Spleen (tissue), 11 donors: Measurements from ENCODE around the gene KANSL1. TPM values are rescaled to one million over a fixed set of nuclear protein-coding genes. Genes with fewer than 3 reads are reported as not detected.

Experiments
- DNase-seq: peaks from one replicate; pipeline ENCODE4 v3.0.0-alpha.2; 2020
- H3K27ac ChIP-seq, 8 donors: fragments of 200-600 bp; sonication (generic) in 7 of 8; 1 replicate in 4 of 8; 2 replicates in 4 of 8; pipeline versions ENCODE4 v1.5.0 to v1.8.0; 2016 to 2021; ENCODE audit warnings: inconsistent platforms in 4 of 8, mild to moderate bottlenecking in 4 of 8, moderate library complexity in 1 of 8
- H3K27me3 ChIP-seq, 7 donors: fragments of 200-600 bp; sonication (generic) in 6 of 7; replicated peaks in 1 of 7; 1 replicate in 4 of 7; 2 replicates in 3 of 7; pipeline versions ENCODE4 v1.5.0 to v1.8.0; 2016 to 2021; ENCODE audit warnings: inconsistent platforms in 3 of 7, mild to moderate bottlenecking in 1 of 7
- H3K36me3 ChIP-seq, 6 donors: fragments of 200-600 bp; sonication (generic) in 5 of 6; 1 replicate in 4 of 6; 2 replicates in 2 of 6; pipeline versions ENCODE4 v1.5.0 to v1.8.0; 2016 to 2021; ENCODE audit warnings: inconsistent platforms in 2 of 6
- H3K4me1 ChIP-seq, 6 donors: fragments of 200-600 bp; sonication (generic) in 5 of 6; 1 replicate in 3 of 6; 2 replicates in 3 of 6; pipeline versions ENCODE4 v1.5.0 to v1.8.0; 2016 to 2021; ENCODE audit warnings: inconsistent platforms in 3 of 6
- H3K4me3 ChIP-seq, 8 donors: fragments of 200-600 bp; sonication (generic) in 7 of 8; 1 replicate in 4 of 8; 2 replicates in 4 of 8; pipeline versions ENCODE4 v1.5.0 to v1.8.0; 2016 to 2021; ENCODE audit warnings: inconsistent platforms in 4 of 8, mild to moderate bottlenecking in 4 of 8, moderate library complexity in 2 of 8
- H3K9me3 ChIP-seq, 8 donors: fragments of 200-600 bp; sonication (generic) in 7 of 8; 1 replicate in 4 of 8; 2 replicates in 4 of 8; pipeline versions ENCODE4 v1.5.0 to v1.8.0; 2016 to 2021; ENCODE audit warnings: inconsistent platforms in 4 of 8
- CTCF ChIP-seq, 11 experiments: fragments of 200-600 bp in 7 of 11; fragments of 450-650 bp in 4 of 11; sonication (generic) in 4 of 11; IDR thresholded peaks in 8 of 11; conservative IDR thresholded peaks in 3 of 11; 1 replicate in 7 of 11; 2 replicates in 4 of 11; pipeline versions ENCODE4 v1.4.0 to v1.8.0; 2016 to 2021; ENCODE audit warnings: antibody characterized with exemption in 11 of 11, inconsistent platforms in 4 of 11, mild to moderate bottlenecking in 1 of 11
- POLR2A ChIP-seq, 3 donors: fragments of 450-650 bp; IDR thresholded peaks; one replicate each; pipeline ENCODE4 v1.5.1; 2017; ENCODE audit warnings: antibody characterized with exemption in 3 of 3, mild to moderate bottlenecking in 1 of 3
- POLR2AphosphoS5 ChIP-seq, 3 donors: sonication (generic); formaldehyde crosslinking; IDR thresholded peaks; one replicate each; pipeline ENCODE4 v1.5.1; 2017; ENCODE audit warnings: antibody characterized with exemption in 3 of 3
- WGBS, 5 donors: extraction: QIAGEN DNeasy Blood & Tissue Kit in 3 of 5; methylation state at CpG; one replicate each; pipeline versions ENCODE4 v1.1.5 to v1.1.7; 2013 to 2018; 5-methylcytosine and 5-hydroxymethylcytosine counted together
- intact Hi-C: fragments of 100-400 bp; cut with DNase I; formaldehyde crosslinking; loops from one replicate; pipeline ENCODE4 v1.15.0; 2023; ENCODE audit warnings: low total_unique reads
- polyA plus RNA-seq, 3 donors: library from polyadenylated mRNA; stranded (reverse); fragments of 200-250 nt; gene quantifications; one replicate each; pipeline ENCODE4 v1.2.1, GENCODE V29; 2013
- total RNA-seq, 7 donors: library from RNA; depleted of rRNA in 3 of 7; stranded (reverse); fragments of >200 nt in 3 of 7; fragmentation: NEBNext Ultra II Directional in 4 of 7; extraction: Animal tissue kit (Norgen Biotek cat#: 25700) in 4 of 7; gene quantifications; one replicate each; pipeline versions ENCODE4 v1.1.0 to v1.2.1, GENCODE V29; 2016 to 2021
- donor health status: healthy with polysubstance abuse.
- donor health status: DM: no; HTN: no; CAD: no; lungs with moderate emphysema.
- donor health status: DM: no; HTN: no; CAD: no.
- donor health status: Bipolar disorder and iron deficiency.
- donor health status: healthy.
- donor health status: DM: no; HTN: no; CAD: no.
- donor health status: DM: yes; HTN: yes; CAD: no.

KANSL1 gene
- total and polyA plus RNA-seq, 10 donors = 10.9 to 173 (median 116) TPM

- no peak for TF ChIP-seq POLR2A (IDR thresholded peaks at IDR 0.05)
- TF ChIP-seq POLR2AphosphoS5 (IDR thresholded peaks at IDR 0.05) = no peak
- TF ChIP-seq CTCF (IDR thresholded peaks at IDR 0.05 in 8 of 11, conservative IDR thresholded peaks at IDR 0.05 in 3 of 11) = no peak
- Histone ChIP-seq H3K27ac (peak overlapping the region in 3 of 8 donors; percentile 2 to 77 (median 77)), H3K36me3 (peaks cover 4 to 100% (median 47%) of the 10 kb centered on the region in 6 donors), H3K9me3 (no peaks in the 10 kb centered on the region), H3K4me3 (no peak overlapping the region), H3K27me3 (no peaks in the 10 kb centered on the region), H3K4me1 (peaks cover 0 to 53% (median 40%) of the 10 kb centered on the region in 6 donors)
- intact Hi-C loops = no loop called here
- no peak for DNase-seq
- 96 to 98% (median 97%) methylated on average over 6 of the region's 6 CpGs for WGBS, 5 donors
Measured at GRCh38 chr17:46029627-46030026, 163.6 kb downstream of the KANSL1 start.

- Histone ChIP-seq H3K4me1 (peaks cover 0 to 54% (median 40%) of the 10 kb centered on the region in 6 donors), H3K36me3 (peaks cover 4 to 98% (median 42%) of the 10 kb centered on the region in 6 donors), H3K27me3 (no peaks in the 10 kb centered on the region), H3K27ac (peak overlapping the region in 4 of 8 donors; percentile 2 to 77 (median 46)), H3K9me3 (no peaks in the 10 kb centered on the region), H3K4me3 (no peak overlapping the region)
- no peak for DNase-seq
- WGBS, 5 donors = 66 to 80% (median 74%) methylated on average over 4 of the region's 4 CpGs
- TF ChIP-seq POLR2A (IDR thresholded peaks at IDR 0.05) (no peak), CTCF (IDR thresholded peaks at IDR 0.05 in 8 of 11, conservative IDR thresholded peaks at IDR 0.05 in 3 of 11) (no peak), POLR2AphosphoS5 (IDR thresholded peaks at IDR 0.05) (no peak)
- intact Hi-C loops = no loop called here
Measured at GRCh38 chr17:46028981-46029565, 164.2 kb downstream of the KANSL1 start.

- H3K27ac ChIP-seq = peak overlapping the region in 4 of 8 donors; percentile 2 to 77 (median 73)
- intact Hi-C loops = no loop called here
- H3K4me1 ChIP-seq = peaks cover 0 to 54% (median 40%) of the 10 kb centered on the region in 6 donors
- H3K4me3 ChIP-seq = no peak overlapping the region
- TF ChIP-seq POLR2A (IDR thresholded peaks at IDR 0.05) = no peak
- peak; percentile 19 for DNase-seq
- peaks cover 4 to 91% (median 35%) of the 10 kb centered on the region in 6 donors for H3K36me3 ChIP-seq
- H3K27me3 ChIP-seq = no peaks in the 10 kb centered on the region
- no peaks in the 10 kb centered on the region for H3K9me3 ChIP-seq
- WGBS, 5 donors = 89 to 93% (median 91%) methylated on average over 3 of the region's 3 CpGs
Measured at GRCh38 chr17:46028374-46028773, 164.9 kb downstream of the KANSL1 start.

GRCh38 chr17:46027976-46028325 is 165.3 kb downstream of the KANSL1 start:
- H3K9me3 ChIP-seq = no peaks in the 10 kb centered on the region
- TF ChIP-seq POLR2AphosphoS5 (IDR thresholded peaks at IDR 0.05) = no peak
- TF ChIP-seq POLR2A (IDR thresholded peaks at IDR 0.05) = no peak
- TF ChIP-seq CTCF (IDR thresholded peaks at IDR 0.05 in 8 of 11, conservative IDR thresholded peaks at IDR 0.05 in 3 of 11) = no peak
- 84 to 92% (median 88%) methylated on average over 4 of the region's 4 CpGs for WGBS, 5 donors
- peaks cover 0 to 54% (median 40%) of the 10 kb centered on the region in 6 donors for H3K4me1 ChIP-seq
- H3K36me3 ChIP-seq = peaks cover 4 to 90% (median 31%) of the 10 kb centered on the region in 6 donors
- no peak overlapping the region for H3K4me3 ChIP-seq
- no peak for DNase-seq
- intact Hi-C loops = no loop called here
- no peaks in the 10 kb centered on the region for H3K27me3 ChIP-seq
- peak overlapping the region in 4 of 8 donors; percentile 63 to 77 (median 73) for H3K27ac ChIP-seq
